ENCODE measurements around the gene LRMDA. TPM values are rescaled to one million over a fixed set of nuclear protein-coding genes. Genes with fewer than 3 reads are reported as not detected.

LRMDA gene
- total RNA-seq, 2 donors from 2014 or later: 12.2 to 25.4 TPM

DNA sequence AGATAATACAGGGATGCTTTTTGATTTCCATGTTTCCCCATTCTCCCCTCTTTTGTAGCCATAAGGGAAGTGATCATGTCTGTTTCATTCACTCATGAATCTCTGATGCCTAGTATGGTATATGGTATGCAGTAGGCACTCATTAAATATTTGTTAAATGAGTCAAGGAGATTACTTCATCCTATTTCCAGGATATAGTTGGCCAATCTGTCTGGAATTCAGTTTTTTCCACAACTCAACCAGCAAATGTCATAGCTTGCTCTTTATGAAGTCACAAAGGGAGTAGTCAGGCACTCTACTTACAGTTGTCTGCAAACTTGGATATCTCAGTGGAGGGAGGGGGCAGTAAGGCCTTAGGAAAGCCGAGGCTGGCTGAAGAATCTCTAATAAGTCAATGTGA is 853.6 kb downstream of the LRMDA start:
- Histone ChIP-seq H3K9me3 (no peaks in the 10 kb centered on the region), H3K27me3 (no peaks in the 10 kb centered on the region), H3K36me3 (replicated peaks in 1 of 2; ENCODE audit: insufficient read depth in 1 of 2, low read depth in 2 of 2) (no peaks in the 10 kb centered on the region), H3K4me1 (peaks cover 19% of the 10 kb centered on the region), H3K4me3 (no peak overlapping the region), H3K27ac (no peak overlapping the region)
- TF ChIP-seq, protein P1, sequence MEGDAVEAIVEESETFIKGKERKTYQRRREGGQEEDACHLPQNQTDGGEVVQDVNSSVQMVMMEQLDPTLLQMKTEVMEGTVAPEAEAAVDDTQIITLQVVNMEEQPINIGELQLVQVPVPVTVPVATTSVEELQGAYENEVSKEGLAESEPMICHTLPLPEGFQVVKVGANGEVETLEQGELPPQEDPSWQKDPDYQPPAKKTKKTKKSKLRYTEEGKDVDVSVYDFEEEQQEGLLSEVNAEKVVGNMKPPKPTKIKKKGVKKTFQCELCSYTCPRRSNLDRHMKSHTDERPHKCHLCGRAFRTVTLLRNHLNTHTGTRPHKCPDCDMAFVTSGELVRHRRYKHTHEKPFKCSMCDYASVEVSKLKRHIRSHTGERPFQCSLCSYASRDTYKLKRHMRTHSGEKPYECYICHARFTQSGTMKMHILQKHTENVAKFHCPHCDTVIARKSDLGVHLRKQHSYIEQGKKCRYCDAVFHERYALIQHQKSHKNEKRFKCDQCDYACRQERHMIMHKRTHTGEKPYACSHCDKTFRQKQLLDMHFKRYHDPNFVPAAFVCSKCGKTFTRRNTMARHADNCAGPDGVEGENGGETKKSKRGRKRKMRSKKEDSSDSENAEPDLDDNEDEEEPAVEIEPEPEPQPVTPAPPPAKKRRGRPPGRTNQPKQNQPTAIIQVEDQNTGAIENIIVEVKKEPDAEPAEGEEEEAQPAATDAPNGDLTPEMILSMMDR (IDR thresholded peaks at IDR 0.05): no peak
- no peak for TF ChIP-seq POLR2A (IDR thresholded peaks at IDR 0.05)
- intact Hi-C loops (cut with DNase I): no loop called here
- DNase-seq (no peak), ATAC-seq (no peak)
- 85 to 86% methylated on average over 1 of the region's 1 CpG for WGBS, 2 donors

DNA sequence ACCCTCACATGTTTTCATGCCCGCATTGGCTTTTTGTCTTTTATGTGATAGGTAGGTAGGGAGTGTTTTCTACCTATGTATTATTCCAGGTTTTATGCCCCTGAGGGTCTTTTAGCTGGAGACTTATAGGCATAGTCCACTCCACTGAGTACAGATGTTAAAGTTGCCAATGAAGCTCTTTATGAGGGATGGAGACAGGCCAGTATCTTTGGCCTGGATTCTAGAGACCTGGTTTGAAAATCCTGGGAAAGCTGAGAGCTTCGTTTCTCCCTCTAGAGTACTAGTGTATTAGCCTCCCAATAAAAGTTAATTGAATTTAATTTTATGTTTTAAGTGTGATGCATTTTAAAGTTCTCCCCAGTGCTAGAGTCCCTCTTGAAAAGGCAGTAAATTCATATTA is 854.1 kb downstream of the LRMDA start:
- no peak for ATAC-seq
- no peak overlapping the region for H3K27ac ChIP-seq

DNA sequence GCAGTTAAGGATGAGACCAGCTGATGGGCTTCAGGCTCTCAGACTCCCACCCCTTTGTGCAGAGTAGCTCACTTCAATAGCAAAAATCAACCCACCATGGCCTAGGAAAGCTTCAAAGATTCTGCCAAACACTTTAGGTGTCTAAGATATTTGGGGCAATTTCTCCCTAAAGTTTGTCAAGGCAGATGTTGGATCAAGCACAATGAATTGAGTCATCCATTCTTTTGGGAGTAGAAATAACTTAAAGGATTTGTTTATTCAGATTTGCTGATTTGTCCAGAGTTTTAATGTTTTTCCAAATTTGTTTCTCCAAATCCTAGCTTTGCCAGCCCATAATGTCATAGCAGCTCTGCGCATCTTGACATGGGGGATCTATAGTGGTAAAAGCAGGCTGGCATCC is 855.1 kb downstream of the LRMDA start:
- DNase-seq: no peak
- intact Hi-C loops (cut with DNase I): no loop called here
- Histone ChIP-seq H3K36me3 (replicated peaks in 1 of 2; ENCODE audit: insufficient read depth in 1 of 2, low read depth in 2 of 2) (no peaks in the 10 kb centered on the region), H3K4me3 (no peak overlapping the region), H3K27me3 (no peaks in the 10 kb centered on the region), H3K4me1 (peaks cover 17% of the 10 kb centered on the region), H3K27ac (no peak overlapping the region), H3K9me3 (no peaks in the 10 kb centered on the region)
- WGBS, 2 donors: 52 to 59% methylated on average over 1 of the region's 1 CpG
- TF ChIP-seq, protein P1 (IDR thresholded peaks at IDR 0.05): no peak
- no peak for TF ChIP-seq POLR2A (IDR thresholded peaks at IDR 0.05)
- no peak for ATAC-seq

More for the DNA sequence above, 854.1 kb downstream of the LRMDA start:
- intact Hi-C loops (cut with DNase I): no loop called here
- Histone ChIP-seq H3K36me3 (replicated peaks in 1 of 2; ENCODE audit: insufficient read depth in 1 of 2, low read depth in 2 of 2) (no peaks in the 10 kb centered on the region), H3K27me3 (no peaks in the 10 kb centered on the region), H3K4me3 (no peak overlapping the region), H3K4me1 (peaks cover 19% of the 10 kb centered on the region), H3K9me3 (no peaks in the 10 kb centered on the region)
- 83 to 93% methylated on average over 2 of the region's 2 CpGs for whole genome bisulfite sequencing, 2 donors
- no peak for DNase-seq
- TF ChIP-seq POLR2A (IDR thresholded peaks at IDR 0.05): no peak
- TF ChIP-seq, protein P1 (IDR thresholded peaks at IDR 0.05): no peak

DNA sequence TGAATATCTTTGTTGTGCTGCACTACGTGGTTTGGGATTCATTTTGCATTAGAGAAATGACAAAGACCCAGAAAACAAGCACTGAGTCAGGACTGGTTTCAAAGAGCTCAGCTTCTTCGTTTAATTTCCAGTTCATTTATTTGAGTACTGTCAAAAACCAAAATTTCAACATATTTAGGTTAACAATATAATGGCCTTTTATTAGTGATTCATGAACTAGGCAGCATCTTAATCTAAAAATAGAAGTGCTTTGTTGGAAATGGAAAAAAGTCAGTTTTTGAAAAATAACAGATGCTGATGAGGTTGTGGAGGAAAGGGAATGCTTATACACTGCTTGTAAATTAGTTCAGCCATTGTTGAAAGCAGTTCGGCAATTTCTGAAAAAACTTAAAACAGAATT is 856.4 kb downstream of the LRMDA start:
- no peak overlapping the region for H3K4me3 ChIP-seq
- H3K27me3 ChIP-seq: no peaks in the 10 kb centered on the region
- no peaks in the 10 kb centered on the region for H3K9me3 ChIP-seq
- TF ChIP-seq, protein P1 (IDR thresholded peaks at IDR 0.05): no peak
- no peak for TF ChIP-seq POLR2A (IDR thresholded peaks at IDR 0.05)
- no peak overlapping the region for H3K27ac ChIP-seq
- no peaks in the 10 kb centered on the region for H3K36me3 ChIP-seq (replicated peaks in 1 of 2; ENCODE audit: insufficient read depth in 1 of 2, low read depth in 2 of 2)
- ATAC-seq: no peak
- peaks cover 4% of the 10 kb centered on the region for H3K4me1 ChIP-seq
- intact Hi-C loops (cut with DNase I): no loop called here
- WGBS, 2 donors: 81 to 84% methylated on average over 3 of the region's 3 CpGs
- no peak for DNase-seq

DNA sequence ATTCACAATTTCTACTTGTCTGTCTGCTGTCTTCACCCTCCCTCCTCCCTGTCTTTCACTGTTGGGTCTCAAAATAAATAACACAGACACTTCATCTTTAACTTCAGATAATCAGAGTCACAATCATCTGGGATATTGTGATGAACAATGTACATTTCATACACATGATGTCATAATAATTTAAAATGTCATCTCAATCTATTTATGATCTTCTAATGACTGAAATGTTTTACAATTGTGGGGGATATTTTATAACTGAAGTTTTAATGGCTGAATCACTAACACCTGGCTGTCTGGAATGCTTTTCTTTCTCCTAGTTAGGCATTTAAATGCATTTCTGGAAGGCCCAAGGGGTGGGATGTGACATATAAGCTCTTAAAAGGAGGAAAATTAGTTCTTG is 859.8 kb downstream of the LRMDA start:
- H3K4me1 ChIP-seq: peaks cover 12% of the 10 kb centered on the region
- H3K27ac ChIP-seq: no peak overlapping the region
- DNase-seq (no peak), ATAC-seq (no peak)
- TF ChIP-seq, protein P1 (IDR thresholded peaks at IDR 0.05): no peak
- no peak for TF ChIP-seq POLR2A (IDR thresholded peaks at IDR 0.05)
- no peaks in the 10 kb centered on the region for H3K36me3 ChIP-seq (replicated peaks in 1 of 2; ENCODE audit: insufficient read depth in 1 of 2, low read depth in 2 of 2)
- no peaks in the 10 kb centered on the region for H3K9me3 ChIP-seq
- intact Hi-C loops (cut with DNase I): no loop called here
- no peaks in the 10 kb centered on the region for H3K27me3 ChIP-seq
- H3K4me3 ChIP-seq: no peak overlapping the region

All from body of pancreas (tissue), 4 donors.